Uterus (tissue), 4 donors: Measurements from ENCODE around the gene CNMD. TPM values are rescaled to one million over a fixed set of nuclear protein-coding genes. Genes with fewer than 3 reads are reported as not detected.

ENCODE experiments used
- DNase-seq, 2 donors: peaks; one replicate each; pipeline ENCODE4 v3.0.0-alpha.2; 2019 to 2020
- H3K27ac ChIP-seq, 2 donors: fragments of 200-600 bp; sonication (generic); 1 replicate in 1 of 2; 2 replicates in 1 of 2; pipeline ENCODE4 v1.5.1; 2016 to 2018
- H3K27me3 ChIP-seq, 2 donors: fragments of 200-600 bp; sonication (generic); one replicate each; pipeline ENCODE4 v1.5.1; 2018 to 2019; ENCODE audit warnings: control low read depth in 1 of 2
- H3K36me3 ChIP-seq, 2 donors: fragments of 200-600 bp; sonication (generic); one replicate each; pipeline ENCODE4 v1.5.1; 2019; ENCODE audit warnings: control low read depth in 1 of 2
- H3K4me1 ChIP-seq, 2 donors: fragments of 200-600 bp; sonication (generic); one replicate each; pipeline ENCODE4 v1.5.1; 2018 to 2019; ENCODE audit warnings: control low read depth in 1 of 2
- H3K4me3 ChIP-seq, 2 donors: fragments of 200-600 bp; sonication (generic); 1 replicate in 1 of 2; 2 replicates in 1 of 2; pipeline ENCODE4 v1.5.1; 2018 to 2019; ENCODE audit warnings: mild to moderate bottlenecking in 1 of 2
- H3K9me3 ChIP-seq, 2 donors: fragments of 200-600 bp; sonication (generic); one replicate each; pipeline ENCODE4 v1.5.1; 2019; ENCODE audit warnings: control low read depth in 1 of 2
- POLR2A ChIP-seq, 2 donors: fragments of 450-650 bp; IDR thresholded peaks; one replicate each; pipeline ENCODE4 v1.6.1; 2016; ENCODE audit warnings: antibody characterized with exemption in 2 of 2, mild to moderate bottlenecking in 1 of 2, moderate library complexity in 1 of 2
- intact Hi-C: fragments of 100-400 bp; cut with DNase I; formaldehyde crosslinking; loops from one replicate; pipeline ENCODE4 v1.15.1; 2023; ENCODE audit warnings: low total_unique reads
- total RNA-seq, 4 donors: library from RNA; depleted of rRNA in 3 of 4; stranded (reverse); fragments of >200 nt in 3 of 4; gene quantifications; one replicate each; pipeline versions ENCODE4 v1.1.0 to v1.2.4, GENCODE V29; 2014 to 2023
- TF ChIP-seq, protein P1 (sequence below), 4 experiments: fragments of 200-600 bp in 2 of 4; fragments of 450-650 bp in 2 of 4; sonication (generic) in 2 of 4; IDR thresholded peaks; one replicate each; pipeline ENCODE4 v1.5.1; 2016 to 2019; ENCODE audit warnings: antibody characterized with exemption in 4 of 4, mild to moderate bottlenecking in 2 of 4, moderate library complexity in 1 of 4
- donor health status: DM: yes; HTN: yes; CAD: no.

The CNMD gene
- total RNA-seq, 4 donors from 2014 or later, result not detected

DNA sequence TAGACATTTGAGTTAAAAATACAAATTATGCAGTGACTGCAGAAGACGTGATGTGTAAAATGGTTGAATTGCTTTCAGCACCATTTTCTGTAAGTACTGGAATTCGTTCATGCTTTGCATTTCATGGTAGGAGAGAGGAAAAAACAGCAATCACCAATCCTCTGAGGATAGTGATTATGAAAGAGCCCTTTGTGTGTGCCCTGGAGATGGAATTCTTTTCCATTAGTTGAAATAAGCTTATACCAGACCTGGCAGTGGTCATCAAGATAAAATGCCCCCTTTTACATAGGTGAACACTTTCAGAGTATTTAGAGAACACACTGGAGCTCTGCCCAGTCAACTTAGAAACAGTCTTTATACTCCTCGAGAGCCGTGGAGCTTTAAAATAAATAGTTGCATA is 1.7 kb downstream of the CNMD start:
- DNase-seq, result no peak
- Histone ChIP-seq H3K27me3 (peaks cover 0 to 9% of the 10 kb centered on the region in 2 donors), H3K9me3 (no peaks in the 10 kb centered on the region), H3K36me3 (no peaks in the 10 kb centered on the region), H3K4me1 (peaks cover 0 to 8% of the 10 kb centered on the region in 2 donors), H3K4me3 (no peak overlapping the region), H3K27ac (no peak overlapping the region)
- intact Hi-C loops, result no loop called here
- TF ChIP-seq, protein P1, sequence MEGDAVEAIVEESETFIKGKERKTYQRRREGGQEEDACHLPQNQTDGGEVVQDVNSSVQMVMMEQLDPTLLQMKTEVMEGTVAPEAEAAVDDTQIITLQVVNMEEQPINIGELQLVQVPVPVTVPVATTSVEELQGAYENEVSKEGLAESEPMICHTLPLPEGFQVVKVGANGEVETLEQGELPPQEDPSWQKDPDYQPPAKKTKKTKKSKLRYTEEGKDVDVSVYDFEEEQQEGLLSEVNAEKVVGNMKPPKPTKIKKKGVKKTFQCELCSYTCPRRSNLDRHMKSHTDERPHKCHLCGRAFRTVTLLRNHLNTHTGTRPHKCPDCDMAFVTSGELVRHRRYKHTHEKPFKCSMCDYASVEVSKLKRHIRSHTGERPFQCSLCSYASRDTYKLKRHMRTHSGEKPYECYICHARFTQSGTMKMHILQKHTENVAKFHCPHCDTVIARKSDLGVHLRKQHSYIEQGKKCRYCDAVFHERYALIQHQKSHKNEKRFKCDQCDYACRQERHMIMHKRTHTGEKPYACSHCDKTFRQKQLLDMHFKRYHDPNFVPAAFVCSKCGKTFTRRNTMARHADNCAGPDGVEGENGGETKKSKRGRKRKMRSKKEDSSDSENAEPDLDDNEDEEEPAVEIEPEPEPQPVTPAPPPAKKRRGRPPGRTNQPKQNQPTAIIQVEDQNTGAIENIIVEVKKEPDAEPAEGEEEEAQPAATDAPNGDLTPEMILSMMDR (IDR thresholded peaks at IDR 0.05), result no peak
- no peak for TF ChIP-seq POLR2A (IDR thresholded peaks at IDR 0.05)

DNA sequence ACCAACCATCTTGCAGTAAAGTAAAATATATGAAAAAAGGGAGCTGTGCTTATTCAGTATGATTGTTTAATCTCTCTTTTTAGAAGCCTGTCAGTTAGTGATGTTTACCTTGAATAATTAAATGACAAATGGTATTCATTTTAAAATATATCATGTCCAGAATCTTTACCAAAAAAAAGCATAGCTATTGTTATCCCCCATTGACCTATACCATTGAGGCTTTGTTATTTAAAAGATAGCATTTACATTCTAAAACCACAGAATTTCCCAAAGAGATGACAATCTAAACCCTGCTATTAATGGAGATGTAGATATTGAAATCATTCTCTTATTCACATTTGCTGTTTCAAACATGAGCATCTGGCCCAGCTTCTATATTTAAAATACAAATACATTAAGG is 2.2 kb downstream of the CNMD start:
- Histone ChIP-seq H3K4me1 (peaks cover 0 to 8% of the 10 kb centered on the region in 2 donors), H3K4me3 (no peak overlapping the region), H3K36me3 (no peaks in the 10 kb centered on the region), H3K27ac (no peak overlapping the region), H3K27me3 (peaks cover 0 to 9% of the 10 kb centered on the region in 2 donors), H3K9me3 (no peaks in the 10 kb centered on the region)
- TF ChIP-seq, protein P1 (IDR thresholded peaks at IDR 0.05), result no peak
- no peak for TF ChIP-seq POLR2A (IDR thresholded peaks at IDR 0.05)
- DNase-seq, result no peak
- intact Hi-C loops, result no loop called here

DNA sequence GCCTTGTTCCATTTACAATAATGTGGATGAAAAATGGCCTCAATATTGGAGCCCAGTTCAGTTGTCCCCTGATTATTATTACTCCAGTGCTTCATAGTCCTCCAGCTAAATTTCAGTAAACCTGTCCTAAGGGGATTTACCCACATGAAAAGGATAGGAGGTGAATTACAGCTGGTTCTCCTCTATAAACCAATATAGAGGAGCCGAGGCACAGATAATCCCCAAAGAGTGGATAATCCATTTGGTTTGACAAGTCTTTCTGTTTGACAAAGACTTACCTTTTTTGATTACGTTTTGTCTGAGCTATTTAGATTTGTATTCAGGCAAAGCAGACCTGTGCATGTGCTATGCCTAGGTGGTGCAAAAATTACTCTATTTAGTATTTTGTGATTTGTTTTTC is 2.7 kb downstream of the CNMD start:
- TF ChIP-seq POLR2A (IDR thresholded peaks at IDR 0.05), result no peak
- TF ChIP-seq, protein P1 (IDR thresholded peaks at IDR 0.05), result no peak
- Histone ChIP-seq H3K9me3 (no peaks in the 10 kb centered on the region), H3K4me1 (peaks cover 0 to 8% of the 10 kb centered on the region in 2 donors), H3K27ac (no peak overlapping the region), H3K27me3 (peaks cover 0 to 9% of the 10 kb centered on the region in 2 donors), H3K36me3 (no peaks in the 10 kb centered on the region), H3K4me3 (no peak overlapping the region)
- no peak for DNase-seq
- intact Hi-C loops, result no loop called here

DNA sequence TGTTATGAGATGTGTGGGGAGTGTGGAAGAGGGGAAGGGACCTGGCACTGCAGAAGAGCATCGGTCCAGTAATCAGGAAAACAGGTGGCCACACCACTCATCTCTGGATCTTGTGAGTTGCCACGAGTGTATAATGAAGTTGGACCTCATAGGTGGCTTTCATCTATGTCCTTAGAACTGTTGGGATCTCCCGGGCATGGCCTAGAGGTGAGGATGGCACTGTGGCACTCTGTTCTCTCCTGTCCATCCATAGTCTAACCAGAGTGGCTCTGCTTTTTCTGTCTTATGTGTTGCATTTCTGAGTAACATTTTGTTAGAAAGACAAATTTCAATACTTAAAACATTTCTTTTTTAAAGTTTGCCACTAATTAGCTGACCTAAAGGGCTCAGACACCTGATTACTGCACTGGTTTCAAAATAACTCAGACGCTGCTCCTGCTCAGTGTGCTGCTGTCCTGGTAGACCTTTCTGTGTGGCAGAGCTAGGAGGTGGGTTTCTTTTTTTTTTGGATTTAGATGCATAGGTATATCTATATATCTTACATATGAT is 5.5 kb downstream of the CNMD start:
- TF ChIP-seq, protein P1 (IDR thresholded peaks at IDR 0.05), result no peak
- no peak for TF ChIP-seq POLR2A (IDR thresholded peaks at IDR 0.05)
- Histone ChIP-seq H3K4me1 (peaks cover 0 to 6% of the 10 kb centered on the region in 2 donors), H3K36me3 (no peaks in the 10 kb centered on the region), H3K4me3 (no peak overlapping the region), H3K27me3 (peaks cover 0 to 3% of the 10 kb centered on the region in 2 donors), H3K9me3 (no peaks in the 10 kb centered on the region), H3K27ac (no peak overlapping the region)
- intact Hi-C loops, result no loop called here
- DNase-seq, result no peak

DNA sequence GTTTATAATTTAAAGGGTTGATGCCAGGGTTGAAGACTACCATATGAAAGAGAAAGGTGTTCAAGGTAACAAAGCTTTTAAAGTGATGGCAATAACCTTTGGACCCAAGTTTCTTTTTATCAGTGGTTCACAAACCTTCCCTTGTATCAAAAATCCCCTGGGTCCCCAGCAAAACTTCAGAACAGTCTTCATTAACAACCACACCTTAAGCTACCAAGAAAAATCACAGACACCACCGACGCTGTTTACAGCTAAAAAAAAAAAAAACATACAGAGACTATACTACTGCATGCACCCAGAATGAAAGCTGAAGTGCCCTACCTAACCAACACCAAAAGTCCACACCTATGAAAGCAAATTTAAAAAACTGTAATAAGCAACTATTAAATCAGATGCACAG is 13.4 kb downstream of the CNMD start:
- DNase-seq, result no peak
- H3K4me1 ChIP-seq, result no peaks in the 10 kb centered on the region
- no peak overlapping the region for H3K27ac ChIP-seq
- no peaks in the 10 kb centered on the region for H3K27me3 ChIP-seq
- no peak overlapping the region for H3K4me3 ChIP-seq
- no peak for TF ChIP-seq POLR2A (IDR thresholded peaks at IDR 0.05)
- TF ChIP-seq, protein P1 (IDR thresholded peaks at IDR 0.05), result no peak
- no peaks in the 10 kb centered on the region for H3K36me3 ChIP-seq
- H3K9me3 ChIP-seq, result no peaks in the 10 kb centered on the region
- intact Hi-C loops, result no loop called here
